Measurements from ENCODE around the gene ISCA2.

The ISCA2 gene

DNA sequence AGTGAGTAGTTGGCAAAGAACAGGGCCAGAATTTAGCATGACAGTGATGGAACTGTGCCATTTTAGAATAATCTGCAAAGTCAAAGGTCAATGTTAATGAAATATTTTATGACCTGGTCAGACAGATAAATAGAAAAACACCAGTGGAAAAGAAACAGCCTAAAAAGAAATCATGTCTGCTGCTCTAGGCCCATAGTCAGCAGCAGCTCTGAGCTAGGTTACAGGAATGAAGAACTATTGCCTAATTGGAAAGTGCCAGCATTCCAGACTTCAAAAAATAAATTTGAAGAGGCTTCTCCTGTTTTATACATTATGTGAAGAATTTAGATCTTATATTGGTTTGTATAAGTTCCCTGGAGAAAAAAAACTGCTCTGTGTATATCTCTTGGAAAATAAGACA lies 10.2 kb upstream of the ISCA2 start:
- no peak for DNase-seq (ENCODE audit: low read depth in 2 of 2)

- DNase-seq (ENCODE audit: low read depth in 2 of 2): no peak
Observed at GRCh38 chr14:74486164-74486563, 7.4 kb upstream of the ISCA2 start.

DNA sequence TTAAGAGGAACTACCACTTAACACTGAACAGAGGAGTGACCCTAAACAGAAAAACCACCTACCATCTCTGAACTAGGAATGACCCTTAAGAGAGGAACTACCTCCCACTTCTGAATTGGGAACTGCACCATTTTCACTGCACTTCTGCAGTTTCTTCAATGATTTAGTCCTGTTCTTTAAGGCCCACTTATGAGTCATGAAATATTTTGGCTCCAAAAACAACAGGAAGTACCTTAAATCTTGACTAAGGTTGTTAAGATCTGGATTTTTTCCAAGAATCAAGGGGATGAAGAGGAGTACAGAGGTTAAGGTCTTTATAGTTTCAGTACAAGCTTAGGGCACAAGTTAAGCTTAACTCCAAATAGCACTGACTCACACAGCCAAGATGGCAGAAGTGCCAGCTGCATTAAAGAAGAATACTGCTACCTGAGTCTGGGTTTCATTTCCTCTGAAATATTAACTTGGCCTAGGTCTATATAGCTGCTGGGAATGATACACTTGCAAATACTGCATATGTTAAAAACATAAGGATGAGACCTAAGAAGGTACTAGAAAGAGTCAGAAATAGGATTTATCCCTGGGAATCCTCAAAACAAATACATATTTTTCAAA lies 4.7 kb upstream of the ISCA2 start:
- DNase-seq (ENCODE audit: low read depth in 2 of 2): no peak

- no peak for DNase-seq (ENCODE audit: low read depth in 2 of 2)
Observed at GRCh38 chr14:74490486-74490885, 3.1 kb upstream of the ISCA2 start.

DNA sequence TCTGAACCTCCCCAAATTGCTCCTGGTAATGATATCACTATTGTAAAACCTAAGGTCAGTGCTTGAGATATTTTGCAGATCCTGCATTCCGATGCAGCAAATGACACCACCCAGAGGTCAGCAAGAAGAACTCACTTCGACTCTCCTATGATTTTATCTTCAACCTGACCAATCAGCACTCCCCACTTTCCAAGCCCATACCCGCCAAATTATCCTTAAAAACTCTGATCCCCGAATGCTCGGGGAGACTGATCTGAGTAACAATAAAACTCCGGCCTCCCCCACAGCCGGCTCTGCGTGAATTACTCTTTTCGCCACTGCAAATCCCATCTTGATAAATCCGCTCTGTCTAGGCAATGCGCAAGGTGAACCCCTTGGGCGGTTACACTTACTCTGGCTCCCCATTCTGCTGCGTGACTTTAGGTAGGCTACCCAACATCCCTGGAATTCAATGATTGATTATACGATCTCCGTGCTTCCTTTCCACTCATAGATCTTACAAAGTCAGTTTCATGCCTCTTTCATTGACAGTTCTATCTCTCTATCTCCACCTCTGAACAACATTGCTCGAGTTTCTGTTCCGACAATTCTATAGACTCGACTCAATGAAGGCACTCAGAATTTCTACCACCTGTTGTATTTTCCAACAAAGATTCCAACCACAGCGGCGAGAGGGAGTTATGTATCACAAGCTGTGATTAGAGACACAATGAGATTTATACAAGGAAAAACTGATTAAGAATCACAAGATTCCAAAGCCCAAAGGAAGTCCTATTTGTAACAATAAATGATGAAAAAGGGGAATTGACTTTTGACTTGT lies 1.4 kb upstream of the ISCA2 start:
- no peak for DNase-seq (ENCODE audit: low read depth in 2 of 2)

DNA sequence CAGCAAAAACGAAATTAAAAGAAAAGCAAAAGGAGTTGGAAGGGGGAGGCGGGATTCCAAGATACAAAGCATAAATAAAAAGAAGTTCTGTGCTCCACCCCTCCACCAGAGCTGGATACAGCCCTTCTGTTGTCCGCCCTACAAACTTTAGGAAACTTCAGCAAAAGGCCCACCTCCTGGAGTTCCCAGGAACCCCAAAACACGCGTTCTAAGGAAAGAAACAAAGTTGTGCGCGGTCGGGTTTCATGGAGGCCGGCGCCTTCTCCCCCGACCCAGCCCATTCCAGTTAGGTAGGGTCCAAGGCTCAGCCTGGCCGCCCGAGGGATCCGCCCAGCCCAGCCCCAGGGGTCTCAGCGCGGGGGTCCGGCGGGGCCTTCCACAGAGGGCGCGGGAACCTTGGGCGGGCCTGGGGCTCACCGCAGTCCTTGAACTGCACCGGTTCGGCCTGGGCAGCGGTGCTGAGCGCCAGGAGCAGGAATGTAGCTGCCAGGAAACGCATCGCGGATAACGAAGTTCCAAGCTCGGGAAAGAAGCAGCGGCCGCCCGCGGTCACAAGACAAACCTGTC lies 706 bp upstream of the ISCA2 start, which contains the start of gene NPC2:
Gene NPC2, minus strand, starts transcription at position 530 of the 567 bp plus-strand sequence. Its CDS starts 31 bp downstream, at position 499.
- no peak for DNase-seq (ENCODE audit: low read depth in 2 of 2)

DNA sequence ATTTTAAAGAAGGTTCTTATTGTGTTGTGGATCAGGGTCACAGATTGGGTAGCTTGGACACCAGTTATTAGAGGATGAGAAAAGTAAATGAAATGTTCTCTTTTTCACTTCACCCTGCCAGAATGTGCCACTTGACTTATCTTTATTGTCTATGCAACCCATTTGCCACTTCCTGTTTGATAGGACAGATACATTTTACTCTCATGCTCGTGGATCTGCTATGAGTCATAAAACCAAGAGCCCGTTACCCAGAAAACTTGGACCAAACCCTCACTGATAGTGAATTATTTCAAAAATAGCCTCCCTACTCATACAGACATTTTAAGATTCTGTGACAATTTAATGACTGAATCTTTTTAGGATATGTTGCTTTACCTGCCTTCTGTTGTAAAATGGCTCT lies 1.8 kb downstream of the ISCA2 start:
- DNase-seq (ENCODE audit: low read depth in 2 of 2): no peak

GRCh38 chr14:74500417-74501134 lies 7.0 kb downstream of the ISCA2 start:
- DNase-seq (ENCODE audit: low read depth in 2 of 2): no peak

DNA sequence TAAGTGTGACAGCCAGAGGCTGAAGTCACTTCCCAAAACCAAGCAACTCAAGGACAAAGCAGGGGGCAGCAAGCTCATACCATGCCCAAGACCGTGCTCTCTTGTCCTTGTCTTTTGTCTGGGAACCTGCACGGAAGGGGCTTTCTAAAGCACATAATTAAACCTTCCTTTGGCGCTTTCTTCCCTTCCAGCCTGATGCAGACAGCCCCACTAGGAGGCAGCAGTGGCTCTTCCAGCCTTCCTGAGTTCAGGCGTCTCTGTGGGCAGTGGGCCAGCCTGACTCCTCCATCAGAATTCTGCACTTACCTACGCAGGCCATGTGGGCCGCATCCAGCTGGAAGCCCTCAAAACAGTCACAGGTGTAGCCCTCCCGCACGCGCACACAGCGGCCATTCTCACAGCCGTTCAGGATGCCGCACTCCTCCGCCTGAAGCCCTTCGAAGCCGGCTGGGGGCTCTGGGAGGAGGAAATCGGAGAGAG lies 7.6 kb downstream of the ISCA2 start:
- no peak for DNase-seq (ENCODE audit: low read depth in 2 of 2)

GRCh38 chr14:74501691-74502090 lies 8.1 kb downstream of the ISCA2 start:
- no peak for DNase-seq (ENCODE audit: low read depth in 2 of 2)

GRCh38 chr14:74502236-74503019 lies 8.9 kb downstream of the ISCA2 start:
- DNase-seq (ENCODE audit: low read depth in 2 of 2): no peak

DNA sequence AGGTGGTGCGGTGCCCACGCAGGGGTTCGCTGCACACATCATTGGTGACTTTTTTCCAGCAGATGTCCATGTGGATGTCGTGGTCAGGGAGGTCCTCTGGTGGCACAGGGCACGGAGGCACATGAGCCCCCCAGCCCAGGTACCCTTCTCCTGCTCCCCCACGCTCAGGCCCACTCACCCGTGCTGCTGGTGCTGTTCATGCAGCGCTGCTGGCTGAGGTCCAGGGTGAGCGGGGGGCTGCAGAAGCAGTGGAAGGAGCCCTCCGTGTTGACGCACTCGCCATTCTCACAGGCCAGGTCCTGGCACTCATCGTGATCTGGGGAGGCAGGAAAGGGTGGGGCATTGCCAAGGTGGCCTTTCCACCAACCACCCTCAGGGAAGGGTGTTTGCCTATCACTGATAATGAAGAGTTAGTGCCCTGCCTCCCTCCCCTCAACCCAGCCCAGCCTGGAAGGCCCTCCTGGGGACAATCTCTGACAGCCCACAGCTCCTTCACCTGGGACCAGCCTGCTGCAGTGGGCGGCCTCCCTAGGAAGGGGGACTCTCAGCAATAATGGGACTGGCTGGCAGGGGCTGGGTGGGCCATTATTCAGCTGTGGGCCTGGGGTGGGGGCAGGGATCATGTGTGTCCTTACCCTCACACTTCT lies 9.8 kb downstream of the ISCA2 start:
- no peak for DNase-seq (ENCODE audit: low read depth in 2 of 2)

- DNase-seq (ENCODE audit: low read depth in 2 of 2): no peak
Observed at GRCh38 chr14:74503938-74504335, 10.4 kb downstream of the ISCA2 start.

- no peak for DNase-seq (ENCODE audit: low read depth in 2 of 2)
Observed at GRCh38 chr14:74504412-74504811, 10.8 kb downstream of the ISCA2 start.

DNA sequence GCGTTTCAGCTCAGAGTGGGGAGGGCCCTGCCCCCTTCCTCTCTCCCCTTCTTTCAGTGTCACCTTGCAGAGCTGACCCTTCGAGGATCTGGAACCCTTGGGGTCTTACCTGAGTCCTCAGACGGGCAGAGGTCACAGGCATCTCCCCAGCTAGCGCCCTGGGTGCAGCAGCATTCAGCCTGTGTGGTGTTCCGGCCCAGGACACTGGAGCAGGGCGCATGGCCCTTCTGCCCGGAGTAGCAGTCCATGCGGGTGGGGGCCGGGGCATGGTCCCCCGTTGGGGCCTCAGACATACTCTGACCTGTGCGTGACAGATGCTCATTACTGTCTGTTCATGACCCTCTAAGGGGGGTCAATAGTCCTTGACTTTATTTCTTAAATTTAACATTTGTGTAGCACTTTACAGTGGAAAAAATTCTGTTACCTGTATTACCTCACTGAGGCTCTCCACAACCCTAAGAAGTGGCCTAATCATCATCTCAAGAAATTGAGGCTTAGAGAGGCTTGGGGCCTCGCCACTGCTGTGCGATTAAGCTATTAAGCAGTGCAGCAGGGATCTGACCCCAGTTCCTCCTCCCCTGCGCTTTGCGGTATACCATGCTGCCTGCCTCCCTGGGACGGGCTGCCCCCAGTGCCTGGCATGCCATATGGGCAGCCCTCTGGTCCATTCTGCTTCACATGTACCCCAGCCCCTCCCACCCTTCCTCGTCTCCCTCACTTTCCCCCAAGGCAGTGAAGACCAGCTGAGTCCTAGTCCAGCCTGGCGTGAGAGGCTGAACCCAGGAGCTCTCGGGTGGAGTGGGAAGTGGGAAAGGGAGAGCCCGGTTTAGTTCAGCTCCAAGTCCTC lies 11.5 kb downstream of the ISCA2 start:
- DNase-seq (ENCODE audit: low read depth in 2 of 2): no peak

DNA sequence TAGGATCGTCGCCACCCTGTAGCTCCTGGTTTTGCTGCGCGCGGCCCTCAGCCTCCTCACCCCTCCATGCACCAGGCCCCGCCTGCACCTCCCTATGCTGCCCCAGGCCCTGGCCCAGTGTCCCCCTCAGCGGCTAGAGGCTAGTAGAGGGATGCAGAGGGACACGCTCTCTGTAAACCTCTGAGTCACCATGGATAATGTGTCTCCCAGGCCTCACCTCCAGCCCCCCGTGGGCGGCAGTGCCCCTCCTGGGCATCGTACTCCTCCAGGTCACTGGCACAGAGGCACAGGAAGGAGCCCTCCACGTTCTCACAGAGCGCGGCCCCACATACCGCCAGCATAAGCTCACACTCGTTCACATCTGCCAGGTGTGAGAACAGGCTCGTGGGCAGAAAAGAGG lies 12.3 kb downstream of the ISCA2 start:
- DNase-seq (ENCODE audit: low read depth in 2 of 2): no peak

GRCh38 chr14:74506411-74506851 lies 12.9 kb downstream of the ISCA2 start:
- DNase-seq (ENCODE audit: low read depth in 2 of 2): no peak

- no peak for DNase-seq (ENCODE audit: low read depth in 2 of 2)
Observed at GRCh38 chr14:74507085-74507484, 13.5 kb downstream of the ISCA2 start.

- DNase-seq (ENCODE audit: low read depth in 2 of 2): no peak
Observed at GRCh38 chr14:74507840-74508239, 14.3 kb downstream of the ISCA2 start.

- no peak for DNase-seq (ENCODE audit: low read depth in 2 of 2)
Observed at GRCh38 chr14:74508292-74508731, 14.7 kb downstream of the ISCA2 start.
